ENCODE measurements around the gene CXorf38.

DNA sequence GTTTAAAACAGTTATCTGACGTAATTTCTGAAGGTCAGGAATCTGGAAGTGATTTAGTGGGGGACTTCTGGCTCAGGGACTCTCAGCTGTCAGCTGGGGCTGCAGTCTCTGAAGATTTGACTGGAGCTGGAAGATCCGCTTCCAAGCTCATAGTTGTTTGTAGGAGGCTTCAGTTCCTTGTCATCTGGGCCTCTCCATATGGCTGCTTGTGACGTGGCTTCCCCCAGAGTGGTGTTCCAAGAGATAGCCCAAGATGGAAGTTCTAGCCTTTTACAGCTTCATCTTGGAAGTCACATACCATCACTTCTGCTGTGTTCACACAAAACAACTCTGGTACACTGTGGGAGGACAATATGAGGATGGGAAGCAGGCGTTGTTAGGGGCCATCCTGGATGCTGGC lies 22.1 kb downstream of the CXorf38 start:
- no peak for TF ChIP-seq EZH2 (IDR thresholded peaks at IDR 0.05; ENCODE audit: borderline replicate concordance, insufficient read depth, low read depth, low read length, poor library complexity, severe bottlenecking)
- TF ChIP-seq, protein P1, sequence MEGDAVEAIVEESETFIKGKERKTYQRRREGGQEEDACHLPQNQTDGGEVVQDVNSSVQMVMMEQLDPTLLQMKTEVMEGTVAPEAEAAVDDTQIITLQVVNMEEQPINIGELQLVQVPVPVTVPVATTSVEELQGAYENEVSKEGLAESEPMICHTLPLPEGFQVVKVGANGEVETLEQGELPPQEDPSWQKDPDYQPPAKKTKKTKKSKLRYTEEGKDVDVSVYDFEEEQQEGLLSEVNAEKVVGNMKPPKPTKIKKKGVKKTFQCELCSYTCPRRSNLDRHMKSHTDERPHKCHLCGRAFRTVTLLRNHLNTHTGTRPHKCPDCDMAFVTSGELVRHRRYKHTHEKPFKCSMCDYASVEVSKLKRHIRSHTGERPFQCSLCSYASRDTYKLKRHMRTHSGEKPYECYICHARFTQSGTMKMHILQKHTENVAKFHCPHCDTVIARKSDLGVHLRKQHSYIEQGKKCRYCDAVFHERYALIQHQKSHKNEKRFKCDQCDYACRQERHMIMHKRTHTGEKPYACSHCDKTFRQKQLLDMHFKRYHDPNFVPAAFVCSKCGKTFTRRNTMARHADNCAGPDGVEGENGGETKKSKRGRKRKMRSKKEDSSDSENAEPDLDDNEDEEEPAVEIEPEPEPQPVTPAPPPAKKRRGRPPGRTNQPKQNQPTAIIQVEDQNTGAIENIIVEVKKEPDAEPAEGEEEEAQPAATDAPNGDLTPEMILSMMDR (IDR thresholded peaks at IDR 0.05) = no peak

All from B cell (primary cell).